ENCODE measurements around the gene TTC34.

GRCh38 chr1:2803086-2803930 lies 1.8 kb upstream of the TTC34 start:
- no peak for TF ChIP-seq GATA2 (IDR thresholded peaks at IDR 0.05; ENCODE audit: low read depth, low read length)
- no peak for TF ChIP-seq GATA3 (IDR thresholded peaks at IDR 0.05; ENCODE audit: low read depth, low read length)
